H9 (cell line): ENCODE measurements around the gene TRIP11. TPM values are rescaled to one million over a fixed set of nuclear protein-coding genes. Genes with fewer than 3 reads are reported as not detected.

Experiments used
- DNase-seq: peaks from one replicate; pipeline ENCODE4 v3.0.0-alpha.2; 2017
- H2AFZ ChIP-seq: one replicate; pipeline ENCODE4 v1.6.1; 2013; ENCODE audit warnings: mild to moderate bottlenecking, low read length, control low read depth, moderate library complexity
- H2AK5ac ChIP-seq: 2 replicates; pipeline ENCODE4 v1.6.1; 2013; ENCODE audit warnings: low read length, control low read depth, mixed read lengths; ENCODE audit not compliant: insufficient read length
- H2BK120ac ChIP-seq: one replicate; pipeline ENCODE4 v1.6.1; 2013; ENCODE audit warnings: low read depth, mild to moderate bottlenecking, low read length, control low read depth, inconsistent platforms; ENCODE audit not compliant: poor library complexity, severe bottlenecking
- H2BK12ac ChIP-seq: 2 replicates; pipeline ENCODE4 v1.6.1; 2013; ENCODE audit warnings: low read length, control low read depth, mixed read lengths, low read depth; ENCODE audit not compliant: insufficient read length
- H2BK15ac ChIP-seq: 2 replicates; pipeline ENCODE4 v1.6.1; 2013; ENCODE audit warnings: low read depth, low read length, control low read depth
- H2BK20ac ChIP-seq: one replicate; pipeline ENCODE4 v1.6.1; 2013; ENCODE audit warnings: low read depth, mild to moderate bottlenecking, low read length, control low read depth, inconsistent platforms; ENCODE audit not compliant: poor library complexity, severe bottlenecking
- H2BK5ac ChIP-seq: 2 replicates; pipeline ENCODE4 v1.6.1; 2013; ENCODE audit warnings: low read length, control low read depth, mixed read lengths; ENCODE audit not compliant: insufficient read length
- H3K14ac ChIP-seq: 2 replicates; pipeline ENCODE4 v1.6.1; 2013; ENCODE audit warnings: low read length, control low read depth; ENCODE audit not compliant: insufficient read depth
- H3K18ac ChIP-seq: 2 replicates; pipeline ENCODE4 v1.6.1; 2013; ENCODE audit warnings: low read depth, mild to moderate bottlenecking, mixed read lengths, low read length, control low read depth; ENCODE audit not compliant: insufficient read length
- H3K23ac ChIP-seq: 2 replicates; pipeline ENCODE4 v1.6.1; 2013; ENCODE audit warnings: low read length, control low read depth, mixed read lengths, low read depth; ENCODE audit not compliant: insufficient read length
- H3K23me2 ChIP-seq: 2 replicates; pipeline ENCODE4 v1.6.1; 2013; ENCODE audit warnings: low read depth, mild to moderate bottlenecking, mixed read lengths, low read length, control low read depth; ENCODE audit not compliant: insufficient read length, poor library complexity, severe bottlenecking
- H3K27ac ChIP-seq: 2 replicates; pipeline ENCODE4 v1.5.1; 2013; ENCODE audit warnings: low read length, control low read depth, mixed read lengths, low read depth; ENCODE audit not compliant: insufficient read length
- H3K27me3 ChIP-seq: 2 replicates; pipeline ENCODE4 v1.6.1; 2013; ENCODE audit warnings: low read length, control low read depth, inconsistent platforms; ENCODE audit not compliant: insufficient read depth
- H3K4ac ChIP-seq: 2 replicates; pipeline ENCODE4 v1.6.1; 2013; ENCODE audit warnings: low read depth, mild to moderate bottlenecking, control low read depth, inconsistent platforms, low read length, moderate library complexity
- H3K4me1 ChIP-seq: 2 replicates; pipeline ENCODE4 v1.6.1; 2013; ENCODE audit warnings: low read length, control low read depth, inconsistent platforms; ENCODE audit not compliant: insufficient read depth
- H3K4me2 ChIP-seq: 2 replicates; pipeline ENCODE4 v1.6.1; 2013; ENCODE audit warnings: low read length, control low read depth, mixed read lengths; ENCODE audit not compliant: insufficient read length, insufficient read depth
- H3K56ac ChIP-seq: 2 replicates; pipeline ENCODE4 v1.6.1; 2013; ENCODE audit warnings: low read depth, mild to moderate bottlenecking, mixed read lengths, low read length, control low read depth; ENCODE audit not compliant: insufficient read length
- H3K79me1 ChIP-seq: 2 replicates; pipeline ENCODE4 v1.6.1; 2013; ENCODE audit warnings: low read depth, mild to moderate bottlenecking, moderate library complexity, low read length, control low read depth, inconsistent platforms; ENCODE audit not compliant: insufficient read depth, poor library complexity, severe bottlenecking
- H3K79me2 ChIP-seq: 2 replicates; pipeline ENCODE4 v1.6.1; 2013; ENCODE audit warnings: low read length, control low read depth, inconsistent platforms; ENCODE audit not compliant: insufficient read depth
- H3K9ac ChIP-seq: 2 replicates; pipeline ENCODE4 v1.6.1; 2013; ENCODE audit warnings: low read length, control low read depth, mixed read lengths; ENCODE audit not compliant: insufficient read length; ENCODE audit errors: extremely low read depth
- H3K9me3 ChIP-seq: one replicate; pipeline ENCODE4 v1.6.1; 2013; ENCODE audit warnings: low read depth, low read length, inconsistent platforms; ENCODE audit not compliant: control insufficient read depth
- H3T11ph ChIP-seq: one replicate; pipeline ENCODE4 v1.6.1; 2013; ENCODE audit warnings: mild to moderate bottlenecking, low read length, control low read depth, inconsistent platforms
- H4K20me1 ChIP-seq: one replicate; pipeline ENCODE4 v1.6.1; 2013; ENCODE audit not compliant: control insufficient read depth, insufficient read length, insufficient read depth
- H4K5ac ChIP-seq: 2 replicates; pipeline ENCODE4 v1.6.1; 2013; ENCODE audit warnings: low read depth, mild to moderate bottlenecking, mixed read lengths, low read length, control low read depth; ENCODE audit not compliant: insufficient read length
- H4K8ac ChIP-seq: replicated peaks from 2 replicates; pipeline ENCODE4 v1.6.1; 2013; ENCODE audit warnings: low read length, control low read depth, mixed read lengths, low read depth; ENCODE audit not compliant: insufficient read length
- H4K91ac ChIP-seq: 2 replicates; pipeline ENCODE4 v1.6.1; 2013; ENCODE audit warnings: low read depth, mild to moderate bottlenecking, moderate library complexity, mixed read lengths, low read length, control low read depth; ENCODE audit not compliant: insufficient read length
- H3K27ac Mint-ChIP-seq, 3 experiments: 2 replicates in 2 of 3; 3 replicates in 1 of 3; pipeline ENCODE4 v1.8.0; 2020 to 2021; ENCODE audit warnings: mixed read lengths in 3 of 3, mild to moderate bottlenecking in 1 of 3, moderate library complexity in 1 of 3
- H3K27me3 Mint-ChIP-seq: 2 replicates; pipeline ENCODE4 v1.8.0; 2021; ENCODE audit warnings: low read depth, mild to moderate bottlenecking, moderate library complexity, mixed read lengths
- H3K36me3 Mint-ChIP-seq, 3 experiments: 2 replicates in 2 of 3; 3 replicates in 1 of 3; pipeline ENCODE4 v1.8.0; 2020 to 2021; ENCODE audit warnings: low read depth in 3 of 3, mixed read lengths in 3 of 3; ENCODE audit not compliant: insufficient read depth in 1 of 3
- H3K4me1 Mint-ChIP-seq, 2 experiments: 2 replicates each; pipeline ENCODE4 v1.8.0; 2020; ENCODE audit warnings: mixed read lengths in 2 of 2
- H3K4me3 Mint-ChIP-seq, 2 experiments: 2 replicates in 1 of 2; 3 replicates in 1 of 2; pipeline ENCODE4 v1.8.0; 2020 to 2021; ENCODE audit warnings: mild to moderate bottlenecking in 2 of 2, mixed read lengths in 2 of 2, moderate library complexity in 1 of 2
- H3K9me3 Mint-ChIP-seq, 2 experiments: 2 replicates in 1 of 2; 3 replicates in 1 of 2; pipeline ENCODE4 v1.8.0; 2020; ENCODE audit warnings: mild to moderate bottlenecking in 2 of 2, mixed read lengths in 2 of 2, moderate library complexity in 1 of 2
- WGBS: extraction: QIAGEN DNeasy Blood & Tissue Kit; methylation state at CpG from one replicate; pipeline ENCODE4 v1.1.7; 2013; ENCODE audit warnings: missing lambda C conversion rate, low lambda C conversion rate, mixed read lengths; ENCODE audit not compliant: insufficient read length; ENCODE audit errors: extremely low coverage; 5-methylcytosine and 5-hydroxymethylcytosine counted together
- total RNA-seq: library from RNA; stranded (reverse); gene quantifications from 2 replicates; pipeline ENCODE4 v1.2.1, GENCODE V29; 2021
- TF ChIP-seq, protein P1 (sequence below): fragments of 200-600 bp; sonication (generic); conservative IDR thresholded peaks from 3 replicates; pipeline ENCODE4 v1.8.0; 2021; ENCODE audit warnings: antibody characterized with exemption, mild to moderate bottlenecking

The TRIP11 gene
- total RNA-seq, 1 experiment from 2014 or later, result 33.5 TPM

- H3K23me2 ChIP-seq, result no peaks in the 10 kb centered on the region
- no peak overlapping the region for H3K56ac ChIP-seq
- H3K4me2 ChIP-seq, result no peak overlapping the region
- no peak overlapping the region for H3K18ac ChIP-seq
- H3K27me3 ChIP-seq, result no peaks in the 10 kb centered on the region
- H4K8ac ChIP-seq, result no peak overlapping the region
- peaks cover 16% of the 10 kb centered on the region; the same call in 1 of the 2 replicates for H3K79me2 ChIP-seq
- no peak overlapping the region for H2AK5ac ChIP-seq
- H3K9ac ChIP-seq, result no peak overlapping the region
- peaks cover 12 to 39% (median 16%) of the 10 kb centered on the region in 3 experiments for H3K36me3 Mint-ChIP-seq
- no peak overlapping the region for H3K27ac Mint-ChIP-seq
- H2AFZ ChIP-seq, result no peak overlapping the region
- peaks cover 9 to 11% of the 10 kb centered on the region in 2 experiments for H3K9me3 Mint-ChIP-seq
- no peak for DNase-seq
- no peaks in the 10 kb centered on the region for H4K20me1 ChIP-seq
- H3K4me1 Mint-ChIP-seq, result peaks cover 15 to 17% of the 10 kb centered on the region in 2 experiments
- H3K27me3 Mint-ChIP-seq, result no peaks in the 10 kb centered on the region
- H2BK120ac ChIP-seq, result no peak overlapping the region
- no peaks in the 10 kb centered on the region for H3K79me1 ChIP-seq
- H3K9me3 ChIP-seq, result no peaks in the 10 kb centered on the region
- H3K4me3 Mint-ChIP-seq, result no peak overlapping the region
- H4K5ac ChIP-seq, result no peak overlapping the region
- no peak overlapping the region for H2BK5ac ChIP-seq
- WGBS, result no CpG with 5 or more reads among the region's 1 CpG
- H2BK20ac ChIP-seq, result no peak overlapping the region
- H2BK15ac ChIP-seq, result no peak overlapping the region
- no peak overlapping the region for H3K23ac ChIP-seq
- no peak overlapping the region for H2BK12ac ChIP-seq
- TF ChIP-seq, protein P1, sequence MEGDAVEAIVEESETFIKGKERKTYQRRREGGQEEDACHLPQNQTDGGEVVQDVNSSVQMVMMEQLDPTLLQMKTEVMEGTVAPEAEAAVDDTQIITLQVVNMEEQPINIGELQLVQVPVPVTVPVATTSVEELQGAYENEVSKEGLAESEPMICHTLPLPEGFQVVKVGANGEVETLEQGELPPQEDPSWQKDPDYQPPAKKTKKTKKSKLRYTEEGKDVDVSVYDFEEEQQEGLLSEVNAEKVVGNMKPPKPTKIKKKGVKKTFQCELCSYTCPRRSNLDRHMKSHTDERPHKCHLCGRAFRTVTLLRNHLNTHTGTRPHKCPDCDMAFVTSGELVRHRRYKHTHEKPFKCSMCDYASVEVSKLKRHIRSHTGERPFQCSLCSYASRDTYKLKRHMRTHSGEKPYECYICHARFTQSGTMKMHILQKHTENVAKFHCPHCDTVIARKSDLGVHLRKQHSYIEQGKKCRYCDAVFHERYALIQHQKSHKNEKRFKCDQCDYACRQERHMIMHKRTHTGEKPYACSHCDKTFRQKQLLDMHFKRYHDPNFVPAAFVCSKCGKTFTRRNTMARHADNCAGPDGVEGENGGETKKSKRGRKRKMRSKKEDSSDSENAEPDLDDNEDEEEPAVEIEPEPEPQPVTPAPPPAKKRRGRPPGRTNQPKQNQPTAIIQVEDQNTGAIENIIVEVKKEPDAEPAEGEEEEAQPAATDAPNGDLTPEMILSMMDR, result no peak
- H4K91ac ChIP-seq, result no peak overlapping the region
- no peaks in the 10 kb centered on the region for H3K4me1 ChIP-seq
- H3K4ac ChIP-seq, result no peak overlapping the region
- no peak overlapping the region for H3K14ac ChIP-seq
- H3T11ph ChIP-seq, result no peak overlapping the region
- no peak overlapping the region for H3K27ac ChIP-seq
These were observed 4.0 kb downstream of the TRIP11 start for GRCh38 chr14:92035890-92036289.
